NCI-H146 (cell line): ENCODE results near the gene CSAG1.
"Not testable (repeated sequence)": the region's sequence is repeated elsewhere in the genome, so short reads cannot be mapped to it uniquely, and the experiment has no call there.

ENCODE experiments used
- DNase-seq: peaks from one replicate; lab custom pipeline; 2025; lab: John Stamatoyannopoulos, UW

CSAG1 gene, protein sequence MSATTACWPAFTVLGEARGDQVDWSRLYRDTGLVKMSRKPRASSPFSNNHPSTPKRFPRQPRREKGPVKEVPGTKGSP

DNA sequence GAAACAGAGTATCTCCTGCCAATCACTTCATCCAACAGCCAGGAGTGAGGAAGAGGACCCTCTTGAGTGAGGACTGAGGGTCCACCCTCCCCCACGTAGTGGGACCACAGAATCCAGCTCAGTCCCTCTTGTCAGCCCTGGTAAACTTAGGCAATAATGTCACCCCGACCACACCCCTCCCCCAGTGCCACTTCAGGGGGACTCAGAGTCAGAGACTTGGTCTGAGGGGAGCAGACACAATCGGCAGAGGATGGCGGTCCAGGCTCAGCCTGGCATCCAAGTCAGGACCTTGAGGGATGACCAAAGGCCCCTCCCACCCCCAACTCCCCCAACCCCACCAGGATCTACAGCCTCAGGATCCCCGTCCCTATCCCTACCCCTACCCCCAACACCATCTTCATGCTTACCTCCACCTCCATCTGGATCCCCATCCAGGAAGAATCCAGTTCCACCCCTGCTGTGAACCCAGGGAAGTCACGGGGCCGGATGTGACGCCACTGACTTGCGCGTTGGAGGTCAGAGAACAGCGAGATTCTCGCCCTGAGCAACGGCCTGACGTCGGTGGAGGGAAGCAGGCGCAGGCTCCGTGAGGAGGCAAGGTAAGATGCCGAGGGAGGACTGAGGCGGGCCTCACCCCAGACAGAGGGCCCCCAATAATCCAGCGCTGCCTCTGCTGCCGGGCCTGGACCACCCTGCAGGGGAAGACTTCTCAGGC lies at the start of gene CSAG1, which contains the start of gene MAGEA12:
Gene CSAG1, minus strand, starts transcription at position 461 of the 715 bp plus-strand sequence. CDS start 1,261 bp downstream, outside the sequence.
Gene MAGEA12, plus strand, starts transcription at position 497 of the 715 bp plus-strand sequence. CDS start 2,405 bp downstream, outside the sequence.
- peak; percentile 76 for DNase-seq

DNA sequence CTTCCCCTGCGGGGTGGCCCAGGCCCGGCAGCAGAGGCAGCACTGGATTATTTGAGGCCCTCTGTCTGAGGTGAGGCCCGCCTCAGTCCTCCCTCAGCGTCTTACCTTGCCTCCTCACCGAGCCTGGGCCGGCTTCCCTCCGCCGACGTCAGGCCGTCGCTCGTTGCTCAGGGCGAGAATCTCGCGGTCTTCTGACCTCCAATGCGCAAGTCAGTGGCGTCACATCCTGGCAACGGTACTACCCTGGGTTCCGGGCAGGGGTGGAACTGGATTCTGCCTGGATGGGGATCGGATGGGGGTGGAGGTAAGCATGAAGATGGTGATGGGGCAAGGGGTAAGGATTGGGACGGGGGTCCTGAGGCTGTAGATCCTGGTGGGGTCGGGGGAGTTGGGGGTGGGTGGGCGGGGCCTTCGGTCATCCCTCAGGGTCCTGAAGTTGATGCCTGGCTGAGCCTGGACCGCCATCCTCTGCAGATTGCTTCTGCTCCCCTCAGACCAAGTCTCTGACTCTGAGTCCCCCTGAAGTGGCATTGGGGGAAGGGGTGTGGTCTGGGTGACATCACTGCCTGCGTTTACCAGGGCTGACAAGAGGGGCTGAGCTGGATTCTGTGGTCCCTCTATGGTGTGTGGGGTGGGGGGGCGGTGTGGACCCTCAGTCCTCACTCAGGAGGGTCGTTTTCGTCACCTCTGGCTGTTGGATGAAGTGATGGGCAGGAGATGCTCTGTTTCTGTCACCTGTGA lies 36.2 kb upstream of the CSAG1 start, which contains the start of gene MAGEA6:
Gene MAGEA6, minus strand, starts transcription at position 141 of the 741 bp plus-strand sequence. CDS start 2,039 bp downstream, outside the sequence.
- not testable (repeated sequence) for DNase-seq

DNA sequence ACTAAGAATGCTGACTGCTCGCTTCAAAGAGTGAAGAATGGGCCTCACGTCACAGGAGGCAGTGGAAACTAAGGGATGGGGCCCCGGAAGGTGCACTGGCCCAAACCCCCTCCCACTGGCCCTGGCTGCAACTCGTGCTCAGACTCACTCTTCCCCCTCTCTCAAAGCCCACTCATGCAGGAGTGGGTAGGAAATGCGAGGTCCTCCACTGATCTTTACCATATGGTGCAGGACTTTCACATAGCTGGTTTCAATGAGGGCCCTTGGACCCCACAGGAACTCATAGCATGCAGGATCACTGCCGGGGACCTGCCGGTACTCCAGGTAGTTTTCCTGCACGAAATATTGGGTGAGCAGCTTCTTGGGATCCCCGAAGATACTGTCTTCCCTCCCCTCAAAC lies 33.0 kb upstream of the CSAG1 start:
- not testable (repeated sequence) for DNase-seq

DNA sequence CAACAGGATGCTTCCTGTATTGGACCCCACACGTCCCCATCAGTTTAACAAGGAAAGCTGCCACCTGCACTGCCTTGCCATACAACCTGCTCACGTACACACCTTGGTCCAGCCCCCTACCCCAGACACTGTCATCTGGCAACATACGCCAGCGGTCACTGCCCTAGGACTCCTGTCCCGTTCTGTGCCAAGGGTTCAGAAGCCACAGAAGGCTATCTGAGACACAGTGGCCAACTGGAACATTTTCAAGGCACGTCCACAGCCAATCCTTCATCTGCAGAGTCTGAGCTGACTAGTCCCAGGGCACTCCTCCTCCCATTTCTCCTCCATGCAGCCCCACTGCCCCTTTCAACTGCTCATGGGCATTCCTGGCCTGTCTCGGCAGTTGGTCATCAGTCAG lies 28.1 kb upstream of the CSAG1 start:
- DNase-seq: not testable (repeated sequence)

DNA sequence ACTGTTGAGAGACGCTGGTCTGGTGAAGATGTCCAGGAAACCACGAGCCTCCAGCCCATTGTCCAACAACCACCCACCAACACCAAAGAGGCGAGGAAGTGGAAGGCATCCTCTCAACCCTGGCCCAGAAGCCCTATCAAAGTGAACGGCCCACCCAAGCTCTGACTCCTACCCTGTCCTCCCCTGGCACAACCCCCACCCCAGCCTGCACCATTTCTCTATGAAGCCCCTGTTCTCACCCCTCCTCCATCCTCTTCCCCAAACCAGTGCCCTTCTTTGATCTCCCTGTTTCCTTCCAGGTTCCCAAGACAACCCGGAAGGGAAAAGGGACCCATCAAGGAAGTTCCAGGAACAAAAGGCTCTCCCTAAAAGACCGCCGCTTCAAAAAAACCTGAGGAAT lies 26.0 kb upstream of the CSAG1 start:
- not testable (repeated sequence) for DNase-seq

DNA sequence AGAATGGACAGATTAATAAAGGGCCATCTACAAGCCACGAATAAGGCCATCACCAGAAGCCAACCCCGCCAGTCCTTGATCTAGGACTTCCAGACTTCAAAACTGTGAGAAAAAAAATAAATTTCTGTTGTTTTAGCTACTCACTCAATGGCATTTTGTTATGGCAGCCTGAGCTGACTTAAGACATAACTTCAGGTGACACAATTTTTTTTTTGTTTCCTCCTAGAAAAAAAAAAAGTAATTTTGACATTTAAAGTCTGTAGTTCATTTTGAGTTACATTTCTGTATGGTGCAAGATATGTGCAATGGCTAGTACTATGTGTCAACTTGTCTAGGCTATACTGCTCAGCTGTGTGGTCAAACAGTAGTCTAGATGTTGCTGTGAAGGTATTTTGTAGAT lies 25.4 kb upstream of the CSAG1 start, which contains the start of gene CSAG3:
Gene CSAG3, plus strand, starts transcription at position 301 of the 400 bp plus-strand sequence.
- DNase-seq: not testable (repeated sequence)

DNA sequence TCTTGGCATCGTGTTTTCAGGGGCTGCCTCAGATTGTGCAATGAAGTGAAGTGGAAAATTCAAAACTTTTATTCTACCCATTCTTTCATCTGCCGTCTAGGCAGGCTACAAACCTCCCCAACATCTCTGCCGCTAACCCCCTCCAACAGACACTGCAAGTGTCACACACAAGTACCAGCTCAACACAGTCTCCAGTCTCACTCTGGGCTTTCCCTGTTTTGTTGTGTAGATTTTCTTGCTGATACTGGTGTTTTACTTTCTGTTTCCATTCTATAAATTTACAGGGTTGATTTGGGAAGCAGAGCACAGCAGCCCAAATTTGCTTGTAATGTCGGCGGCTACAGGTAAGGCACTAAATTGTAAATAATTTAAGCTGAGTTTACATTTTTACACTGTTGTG lies 21.4 kb upstream of the CSAG1 start:
- not testable (repeated sequence) for DNase-seq

DNA sequence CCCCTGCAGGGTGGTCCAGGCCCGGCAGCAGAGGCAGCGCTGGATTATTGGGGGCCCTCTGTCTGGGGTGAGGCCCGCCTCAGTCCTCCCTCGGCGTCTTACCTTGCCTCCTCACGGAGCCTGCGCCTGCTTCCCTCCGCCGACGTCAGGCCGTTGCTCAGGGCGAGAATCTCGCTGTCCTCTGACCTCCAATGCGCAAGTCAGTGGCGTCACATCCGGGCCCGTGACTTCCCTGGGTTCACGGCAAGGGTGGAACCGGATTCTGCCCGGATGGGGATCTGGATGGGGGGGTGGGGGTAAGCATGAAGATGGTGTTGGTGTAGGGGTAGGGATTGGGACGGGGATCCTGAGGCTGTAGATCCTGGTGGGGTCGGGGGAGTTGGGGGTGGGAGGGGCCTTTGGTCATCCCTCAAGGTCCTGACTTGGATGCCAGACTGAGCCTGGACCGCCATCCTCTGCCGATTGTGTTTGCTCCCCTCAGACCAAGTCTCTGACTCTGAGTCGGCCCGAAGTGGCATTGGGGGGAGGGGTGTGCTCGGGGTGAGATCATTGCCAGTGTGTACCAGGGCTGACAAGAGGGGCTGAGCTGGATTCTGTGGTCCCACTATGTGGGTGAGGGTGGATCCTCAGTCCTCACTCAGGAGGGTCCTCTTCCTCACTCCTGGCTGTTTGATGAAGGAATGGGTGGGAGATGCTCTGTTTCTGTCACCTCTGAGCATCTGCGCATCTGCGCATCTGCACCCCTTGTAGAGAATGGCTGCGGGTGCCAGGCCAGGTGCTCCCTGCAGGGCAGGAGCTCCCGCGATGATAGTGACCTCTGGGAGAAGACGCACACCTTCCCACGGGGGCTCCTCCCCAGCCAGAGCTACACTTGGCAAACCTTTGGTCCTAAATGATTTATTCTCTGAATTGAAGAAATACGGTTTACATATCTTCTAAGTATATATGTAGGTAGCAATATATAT lies 20.4 kb upstream of the CSAG1 start, which contains the start of gene MAGEA2:
Gene MAGEA2, minus strand, starts transcription at position 157 of the 965 bp plus-strand sequence. CDS start 2,479 bp downstream, outside the sequence.
- not testable (repeated sequence) for DNase-seq

DNA sequence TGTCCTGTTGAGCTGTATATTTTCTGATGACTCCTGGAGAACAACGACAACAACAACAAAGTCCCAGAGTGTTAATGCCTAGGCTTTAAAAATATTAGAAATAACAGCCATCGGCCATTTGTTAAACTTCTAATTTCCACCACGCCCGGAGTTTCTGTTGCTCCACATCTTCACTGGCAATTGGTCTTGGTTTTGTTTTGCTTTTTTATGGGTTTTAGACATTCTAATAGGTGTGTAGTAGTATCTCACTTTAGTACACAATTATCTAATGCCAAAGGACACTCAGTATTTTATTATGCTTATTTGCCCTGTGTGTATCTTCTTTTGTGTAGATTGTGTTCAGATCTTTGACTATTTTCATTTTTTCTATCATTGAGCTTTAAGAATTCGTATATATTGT lies 5.0 kb upstream of the CSAG1 start:
- no peak for DNase-seq

DNA sequence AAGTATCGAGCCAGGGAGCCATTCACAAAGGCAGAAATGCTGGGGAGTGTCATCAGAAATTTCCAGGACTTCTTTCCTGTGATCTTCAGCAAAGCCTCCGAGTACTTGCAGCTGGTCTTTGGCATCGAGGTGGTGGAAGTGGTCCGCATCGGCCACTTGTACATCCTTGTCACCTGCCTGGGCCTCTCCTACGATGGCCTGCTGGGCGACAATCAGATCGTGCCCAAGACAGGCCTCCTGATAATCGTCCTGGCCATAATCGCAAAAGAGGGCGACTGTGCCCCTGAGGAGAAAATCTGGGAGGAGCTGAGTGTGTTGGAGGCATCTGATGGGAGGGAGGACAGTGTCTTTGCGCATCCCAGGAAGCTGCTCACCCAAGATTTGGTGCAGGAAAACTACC lies 3.0 kb upstream of the CSAG1 start:
- DNase-seq: not testable (repeated sequence)

DNA sequence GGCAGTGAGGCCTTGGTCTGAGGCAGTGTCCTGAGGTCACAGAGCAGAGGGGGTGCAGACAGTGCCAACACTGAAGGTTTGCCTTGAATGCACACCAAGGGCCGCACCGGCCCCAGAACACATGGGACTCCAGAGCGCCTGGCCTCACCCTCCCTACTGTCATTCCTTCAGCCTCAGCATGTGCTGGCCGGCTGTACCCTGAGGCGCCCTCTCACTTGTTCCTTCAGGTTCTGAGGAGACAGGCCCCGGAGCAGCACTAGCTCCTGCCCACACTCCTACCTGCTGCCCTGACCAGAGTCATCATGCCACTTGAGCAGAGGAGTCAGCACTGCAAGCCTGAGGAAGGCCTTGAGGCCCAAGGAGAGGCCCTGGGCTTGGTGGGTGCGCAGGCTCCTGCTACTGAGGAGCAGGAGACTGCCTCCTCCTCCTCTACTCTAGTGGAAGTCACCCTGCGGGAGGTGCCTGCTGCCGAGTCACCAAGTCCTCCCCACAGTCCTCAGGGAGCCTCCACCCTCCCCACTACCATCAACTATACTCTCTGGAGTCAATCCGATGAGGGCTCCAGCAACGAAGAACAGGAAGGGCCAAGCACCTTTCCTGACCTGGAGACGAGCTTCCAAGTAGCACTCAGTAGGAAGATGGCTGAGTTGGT lies 2.5 kb upstream of the CSAG1 start:
- no peak for DNase-seq

DNA sequence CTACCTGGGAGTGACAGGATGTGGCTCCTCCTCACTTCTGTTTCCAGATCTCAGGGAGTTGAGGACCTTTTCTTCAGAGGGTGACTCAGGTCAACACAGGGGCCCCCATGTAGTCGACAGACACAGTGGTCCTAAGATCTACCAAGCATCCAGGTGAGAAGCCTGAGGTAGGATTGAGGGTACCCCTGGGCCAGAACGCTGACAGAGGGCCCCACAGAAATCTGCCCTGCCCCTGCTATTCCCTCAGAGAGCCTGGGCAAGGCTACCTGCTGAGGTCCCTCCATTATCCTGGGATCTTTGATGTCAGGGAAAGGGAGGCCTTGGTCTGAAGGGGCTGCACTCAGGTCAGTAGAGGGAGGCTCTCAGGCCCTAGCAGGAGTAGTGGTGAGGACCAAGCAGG lies 1.6 kb upstream of the CSAG1 start:
- DNase-seq: no peak

DNA sequence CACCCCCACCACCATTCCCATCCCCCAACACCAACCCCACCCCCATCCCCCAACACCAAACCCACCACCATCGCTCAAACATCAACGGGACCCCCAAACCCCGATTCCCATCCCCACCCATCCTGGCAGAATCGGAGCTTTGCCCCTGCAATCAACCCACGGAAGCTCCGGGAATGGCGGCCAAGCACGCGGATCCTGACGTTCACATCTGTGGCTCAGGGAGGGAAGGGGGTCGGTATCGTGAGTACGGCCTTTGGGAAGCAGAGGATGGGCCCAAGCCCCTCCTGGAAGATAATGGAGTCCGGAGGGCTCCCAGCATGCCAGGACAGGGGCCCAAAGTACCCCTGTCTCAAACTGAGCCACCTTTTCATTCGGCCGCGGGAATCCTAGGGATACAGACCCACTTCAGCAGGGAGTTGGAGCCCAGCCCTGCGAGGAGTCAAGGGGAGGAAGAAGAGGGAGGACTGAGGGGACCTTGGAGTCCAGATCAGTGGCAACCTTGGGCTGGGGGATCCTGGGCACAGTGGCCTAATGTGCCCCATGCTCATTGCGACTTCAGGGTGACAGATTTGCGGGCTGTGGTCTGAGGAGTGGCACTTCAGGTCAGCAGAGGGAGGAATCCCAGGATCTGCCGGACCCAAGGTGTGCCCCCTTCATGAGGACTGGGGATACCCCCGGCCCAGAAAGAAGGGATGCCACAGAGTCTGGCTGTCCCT lies 780 bp upstream of the CSAG1 start:
- not testable (repeated sequence) for DNase-seq

DNA sequence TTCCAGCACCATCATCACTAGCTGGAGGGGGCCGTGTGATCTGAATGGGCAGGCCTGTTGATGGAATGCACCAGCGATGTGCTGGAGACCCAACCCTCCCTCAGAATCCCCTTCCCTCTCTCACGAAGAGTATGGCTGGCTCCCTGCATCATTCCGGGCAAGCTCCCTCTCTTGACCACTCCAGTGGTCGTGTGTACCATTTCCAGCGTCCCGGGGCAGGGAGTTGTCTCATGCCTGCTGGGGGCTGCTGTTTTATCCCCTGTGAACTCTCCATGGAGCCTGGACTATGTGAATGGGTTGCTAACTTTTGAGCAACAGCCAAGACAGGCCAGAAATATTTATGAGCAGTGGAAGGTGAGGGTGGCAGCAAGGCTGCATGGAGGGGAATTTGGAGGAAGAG lies 8.1 kb downstream of the CSAG1 start:
- no peak for DNase-seq

DNA sequence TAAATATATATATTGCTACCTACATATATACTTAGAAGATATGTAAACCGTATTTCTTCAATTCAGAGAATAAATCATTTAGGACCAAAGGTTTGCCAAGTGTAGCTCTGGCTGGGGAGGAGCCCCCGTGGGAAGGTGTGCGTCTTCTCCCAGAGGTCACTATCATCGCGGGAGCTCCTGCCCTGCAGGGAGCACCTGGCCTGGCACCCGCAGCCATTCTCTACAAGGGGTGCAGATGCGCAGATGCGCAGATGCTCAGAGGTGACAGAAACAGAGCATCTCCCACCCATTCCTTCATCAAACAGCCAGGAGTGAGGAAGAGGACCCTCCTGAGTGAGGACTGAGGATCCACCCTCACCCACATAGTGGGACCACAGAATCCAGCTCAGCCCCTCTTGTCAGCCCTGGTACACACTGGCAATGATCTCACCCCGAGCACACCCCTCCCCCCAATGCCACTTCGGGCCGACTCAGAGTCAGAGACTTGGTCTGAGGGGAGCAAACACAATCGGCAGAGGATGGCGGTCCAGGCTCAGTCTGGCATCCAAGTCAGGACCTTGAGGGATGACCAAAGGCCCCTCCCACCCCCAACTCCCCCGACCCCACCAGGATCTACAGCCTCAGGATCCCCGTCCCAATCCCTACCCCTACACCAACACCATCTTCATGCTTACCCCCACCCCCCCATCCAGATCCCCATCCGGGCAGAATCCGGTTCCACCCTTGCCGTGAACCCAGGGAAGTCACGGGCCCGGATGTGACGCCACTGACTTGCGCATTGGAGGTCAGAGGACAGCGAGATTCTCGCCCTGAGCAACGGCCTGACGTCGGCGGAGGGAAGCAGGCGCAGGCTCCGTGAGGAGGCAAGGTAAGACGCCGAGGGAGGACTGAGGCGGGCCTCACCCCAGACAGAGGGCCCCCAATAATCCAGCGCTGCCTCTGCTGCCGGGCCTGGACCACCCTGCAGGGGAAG lies 19.4 kb downstream of the CSAG1 start, which contains the start of gene MAGEA2B:
Gene MAGEA2B, plus strand, starts transcription at position 814 of the 973 bp plus-strand sequence. CDS start 2,479 bp downstream, outside the sequence.
- DNase-seq: not testable (repeated sequence)

DNA sequence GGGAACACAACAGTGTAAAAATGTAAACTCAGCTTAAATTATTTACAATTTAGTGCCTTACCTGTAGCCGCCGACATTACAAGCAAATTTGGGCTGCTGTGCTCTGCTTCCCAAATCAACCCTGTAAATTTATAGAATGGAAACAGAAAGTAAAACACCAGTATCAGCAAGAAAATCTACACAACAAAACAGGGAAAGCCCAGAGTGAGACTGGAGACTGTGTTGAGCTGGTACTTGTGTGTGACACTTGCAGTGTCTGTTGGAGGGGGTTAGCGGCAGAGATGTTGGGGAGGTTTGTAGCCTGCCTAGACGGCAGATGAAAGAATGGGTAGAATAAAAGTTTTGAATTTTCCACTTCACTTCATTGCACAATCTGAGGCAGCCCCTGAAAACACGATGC lies 20.3 kb downstream of the CSAG1 start:
- DNase-seq: not testable (repeated sequence)

DNA sequence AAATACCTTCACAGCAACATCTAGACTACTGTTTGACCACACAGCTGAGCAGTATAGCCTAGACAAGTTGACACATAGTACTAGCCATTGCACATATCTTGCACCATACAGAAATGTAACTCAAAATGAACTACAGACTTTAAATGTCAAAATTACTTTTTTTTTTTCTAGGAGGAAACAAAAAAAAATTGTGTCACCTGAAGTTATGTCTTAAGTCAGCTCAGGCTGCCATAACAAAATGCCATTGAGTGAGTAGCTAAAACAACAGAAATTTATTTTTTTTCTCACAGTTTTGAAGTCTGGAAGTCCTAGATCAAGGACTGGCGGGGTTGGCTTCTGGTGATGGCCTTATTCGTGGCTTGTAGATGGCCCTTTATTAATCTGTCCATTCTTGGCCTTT lies 24.3 kb downstream of the CSAG1 start, which contains the start of gene CSAG2:
Gene CSAG2, minus strand, starts transcription at position 101 of the 400 bp plus-strand sequence. CDS start 161 bp downstream, outside the sequence.
- not testable (repeated sequence) for DNase-seq

DNA sequence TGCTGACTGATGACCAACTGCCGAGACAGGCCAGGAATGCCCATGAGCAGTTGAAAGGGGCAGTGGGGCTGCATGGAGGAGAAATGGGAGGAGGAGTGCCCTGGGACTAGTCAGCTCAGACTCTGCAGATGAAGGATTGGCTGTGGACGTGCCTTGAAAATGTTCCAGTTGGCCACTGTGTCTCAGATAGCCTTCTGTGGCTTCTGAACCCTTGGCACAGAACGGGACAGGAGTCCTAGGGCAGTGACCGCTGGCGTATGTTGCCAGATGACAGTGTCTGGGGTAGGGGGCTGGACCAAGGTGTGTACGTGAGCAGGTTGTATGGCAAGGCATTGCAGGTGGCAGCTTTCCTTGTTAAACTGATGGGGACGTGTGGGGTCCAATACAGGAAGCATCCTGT lies 27.0 kb downstream of the CSAG1 start:
- not testable (repeated sequence) for DNase-seq

DNA sequence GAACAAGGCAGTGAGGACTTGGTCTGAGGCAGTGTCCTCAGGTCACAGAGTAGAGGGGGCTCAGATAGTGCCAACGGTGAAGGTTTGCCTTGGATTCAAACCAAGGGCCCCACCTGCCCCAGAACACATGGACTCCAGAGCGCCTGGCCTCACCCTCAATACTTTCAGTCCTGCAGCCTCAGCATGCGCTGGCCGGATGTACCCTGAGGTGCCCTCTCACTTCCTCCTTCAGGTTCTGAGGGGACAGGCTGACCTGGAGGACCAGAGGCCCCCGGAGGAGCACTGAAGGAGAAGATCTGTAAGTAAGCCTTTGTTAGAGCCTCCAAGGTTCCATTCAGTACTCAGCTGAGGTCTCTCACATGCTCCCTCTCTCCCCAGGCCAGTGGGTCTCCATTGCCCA lies 33.1 kb downstream of the CSAG1 start:
- not testable (repeated sequence) for DNase-seq
